Spleen (tissue), 7 donors: Measurements from ENCODE around the gene RASGEF1B.

Source experiments
- CTCF ChIP-seq, 11 experiments: fragments of 200-600 bp in 7 of 11; fragments of 450-650 bp in 4 of 11; sonication (generic) in 4 of 11; IDR thresholded peaks in 8 of 11; conservative IDR thresholded peaks in 3 of 11; 1 replicate in 7 of 11; 2 replicates in 4 of 11; pipeline versions ENCODE4 v1.4.0 to v1.8.0; 2016 to 2021; ENCODE audit warnings: antibody characterized with exemption in 11 of 11, inconsistent platforms in 4 of 11, mild to moderate bottlenecking in 1 of 11
- POLR2A ChIP-seq, 3 donors: fragments of 450-650 bp; IDR thresholded peaks; one replicate each; pipeline ENCODE4 v1.5.1; 2017; ENCODE audit warnings: antibody characterized with exemption in 3 of 3, mild to moderate bottlenecking in 1 of 3
- POLR2AphosphoS5 ChIP-seq, 3 donors: sonication (generic); formaldehyde crosslinking; IDR thresholded peaks; one replicate each; pipeline ENCODE4 v1.5.1; 2017; ENCODE audit warnings: antibody characterized with exemption in 3 of 3
- donor health status: DM: no; HTN: no; CAD: no; lungs with moderate emphysema.
- donor health status: DM: no; HTN: no; CAD: no.
- donor health status: DM: no; HTN: no; CAD: no.

- TF ChIP-seq CTCF (IDR thresholded peaks at IDR 0.05 in 8 of 11, conservative IDR thresholded peaks at IDR 0.05 in 3 of 11) = no peak
- TF ChIP-seq POLR2AphosphoS5 (IDR thresholded peaks at IDR 0.05) = no peak
- no peak for TF ChIP-seq POLR2A (IDR thresholded peaks at IDR 0.05)
Observed at GRCh38 chr4:81486502-81486901, 14.8 kb upstream of the RASGEF1B start.
